HepG2 (cell line): Measurements from ENCODE around the gene TMX4. TPM values are rescaled to one million over a fixed set of nuclear protein-coding genes. Genes with fewer than 3 reads are reported as not detected.

Experiments
- ATAC-seq: fragments of 200-7000 bp; cut with Tn5 transposase; 3 replicates; pipeline ENCODE4 v1.9.1; 2020; ENCODE audit warnings: mild to moderate bottlenecking, moderate library complexity
- BruUV-seq: library from RNA; stranded (reverse); fragments of 400-500 nt; replicated peaks from 2 replicates; lab custom pipeline; 2021; lab: Mats Ljungman, UMichigan
- CTCF ChIA-PET: fragments of 300-600 bp; formaldehyde crosslinking; extraction: SDS; loops from one replicate; lab custom pipeline; 2021; ENCODE audit warnings: low total read pairs, inconsistent platforms, low intra/inter-chr PET ratio; lab: Yijun Ruan, JAX
- POLR2A ChIA-PET: fragments of 350-600 bp; sonication (Branson Sonifier 250); formaldehyde crosslinking; loops from one replicate; lab custom pipeline; 2020; ENCODE audit warnings: antibody characterized with exemption, inconsistent platforms; lab: Yijun Ruan, JAX
- DNase-seq: peaks from one replicate; pipeline ENCODE4 v3.0.0-alpha.2; 2015; ENCODE audit warnings: low spot score
- FAIRE-seq: peaks from 3 replicates; lab custom pipeline; 2011; peaks lifted over from hg19 to GRCh38; lab: Jason Lieb, UNC
- H2AFZ ChIP-seq: one replicate; pipeline ENCODE4 v1.6.1; 2011; ENCODE audit warnings: low read length, inconsistent platforms
- H3K27ac ChIP-seq: fragments of 300-600 bp; 3 replicates; pipeline ENCODE4 v1.8.0; 2011; ENCODE audit warnings: mixed run types, mild to moderate bottlenecking, mixed read lengths, low read length, inconsistent platforms; ENCODE audit not compliant: insufficient read depth; ENCODE audit errors: extremely low read length
- H3K27me3 ChIP-seq, 2 experiments: fragments of 200-600 bp in 1 of 2; 2 replicates in 1 of 2; 3 replicates in 1 of 2; pipeline versions ENCODE4 v1.6.0 to v1.8.0; 2011; ENCODE audit warnings: low read length in 2 of 2, mild to moderate bottlenecking in 2 of 2, moderate library complexity in 2 of 2, inconsistent platforms in 1 of 2; ENCODE audit not compliant: insufficient read depth in 2 of 2, control insufficient read depth in 1 of 2
- H3K36me3 ChIP-seq, 2 experiments: fragments of 200-600 bp in 1 of 2; replicated peaks in 1 of 2; 2 replicates in 1 of 2; 3 replicates in 1 of 2; pipeline versions ENCODE4 v1.5.1 to v1.8.0; 2011; ENCODE audit warnings: low read length in 2 of 2, inconsistent platforms in 1 of 2; ENCODE audit not compliant: insufficient read depth in 2 of 2, control insufficient read depth in 1 of 2
- H3K4me1 ChIP-seq: 2 replicates; pipeline ENCODE4 v1.5.1; 2012; ENCODE audit warnings: low read length, inconsistent platforms; ENCODE audit not compliant: insufficient read depth
- H3K4me2 ChIP-seq: 2 replicates; pipeline ENCODE4 v1.6.0; 2011; ENCODE audit warnings: low read depth, low read length, inconsistent platforms
- H3K4me3 ChIP-seq, 3 experiments: fragments of 200-600 bp in 1 of 3; sonication (generic), shearing (Covaris generic) in 1 of 3; replicated peaks in 1 of 3; 2 replicates each; pipeline ENCODE4 v1.5.1; 2011 to 2016; ENCODE audit warnings: low read length in 3 of 3, inconsistent platforms in 2 of 3, low read depth in 2 of 3, mild to moderate bottlenecking in 2 of 3, control low read depth in 1 of 3, mixed read lengths in 1 of 3; ENCODE audit not compliant: insufficient read depth in 1 of 3
- H3K79me2 ChIP-seq: one replicate; pipeline ENCODE4 v1.6.1; 2011; ENCODE audit warnings: low read length, inconsistent platforms; ENCODE audit not compliant: insufficient read depth
- H3K9ac ChIP-seq: 2 replicates; pipeline ENCODE4 v1.6.0; 2011; ENCODE audit warnings: mild to moderate bottlenecking, low read depth, low read length, inconsistent platforms; ENCODE audit not compliant: insufficient read depth
- H3K9me3 ChIP-seq: 2 replicates; pipeline ENCODE4 v1.5.1; 2012; ENCODE audit warnings: mild to moderate bottlenecking, low read length
- H4K20me1 ChIP-seq: 2 replicates; pipeline ENCODE4 v1.6.0; 2011; ENCODE audit warnings: inconsistent platforms, mild to moderate bottlenecking, low read length, moderate library complexity; ENCODE audit not compliant: insufficient read depth
- ATM ChIP-seq: fragments of 450-650 bp; IDR thresholded peaks from 2 replicates; pipeline ENCODE4 v1.7.1; 2017; ENCODE audit warnings: mild to moderate bottlenecking, borderline replicate concordance
- JARID2 ChIP-seq: sonication (generic); formaldehyde crosslinking; IDR thresholded peaks from 2 replicates; pipeline ENCODE4 v1.8.1; 2023; ENCODE audit warnings: missing genetic modification reagents, inconsistent platforms; ENCODE audit not compliant: insufficient replicate concordance
- KLF9 ChIP-seq: IDR thresholded peaks from 2 replicates; pipeline ENCODE4 v1.6.1; 2016; ENCODE audit warnings: low read depth
- MXD4 ChIP-seq: IDR thresholded peaks from 2 replicates; pipeline ENCODE4 v1.6.1; 2016; ENCODE audit warnings: mild to moderate bottlenecking, missing biosample characterization, missing genetic modification reagents
- NR2F2 ChIP-seq: IDR thresholded peaks from 2 replicates; pipeline ENCODE4 v1.6.1; 2012; ENCODE audit warnings: low read depth, inconsistent platforms, borderline replicate concordance
- PHF20 ChIP-seq: sonication (generic); formaldehyde crosslinking; IDR thresholded peaks from 2 replicates; pipeline ENCODE4 v1.5.0; 2020; ENCODE audit warnings: mild to moderate bottlenecking, missing genetic modification reagents
- SRF ChIP-seq: IDR thresholded peaks from 2 replicates; pipeline ENCODE4 v1.6.1; 2011; ENCODE audit warnings: mild to moderate bottlenecking, low read depth, low read length, moderate library complexity
- YEATS2 ChIP-seq: sonication (generic); formaldehyde crosslinking; IDR thresholded peaks from 2 replicates; pipeline ENCODE4 v1.4.0; 2020; ENCODE audit warnings: missing genetic modification reagents, borderline replicate concordance
- ZEB1 ChIP-seq: IDR thresholded peaks from 2 replicates; pipeline ENCODE4 v1.6.1; 2012; ENCODE audit warnings: mild to moderate bottlenecking, low read depth, inconsistent platforms; ENCODE audit not compliant: insufficient replicate concordance
- ZNF280B ChIP-seq: sonication (generic); formaldehyde crosslinking; IDR thresholded peaks from 2 replicates; pipeline ENCODE4 v1.5.0; 2020; ENCODE audit warnings: missing genetic modification reagents, mild to moderate bottlenecking, borderline replicate concordance
- ZNF337 ChIP-seq: sonication (generic); formaldehyde crosslinking; IDR thresholded peaks from 2 replicates; pipeline ENCODE4 v1.5.1; 2020; ENCODE audit warnings: missing genetic modification reagents, low read depth, mild to moderate bottlenecking, borderline replicate concordance
- ZNF496 ChIP-seq: sonication (generic); formaldehyde crosslinking; IDR thresholded peaks from 2 replicates; pipeline ENCODE4 v1.8.1; 2023; ENCODE audit warnings: mild to moderate bottlenecking, moderate library complexity, missing genetic modification reagents; ENCODE audit not compliant: insufficient replicate concordance
- ZNF605 ChIP-seq: sonication (generic); formaldehyde crosslinking; IDR thresholded peaks from 2 replicates; pipeline ENCODE4 v1.8.0; 2022; ENCODE audit warnings: mild to moderate bottlenecking, missing genetic modification reagents
- ZNF616 ChIP-seq: sonication (generic); formaldehyde crosslinking; IDR thresholded peaks from 2 replicates; pipeline ENCODE4 v1.5.0; 2020; ENCODE audit warnings: low read depth, mild to moderate bottlenecking, missing genetic modification reagents
- ZNF879 ChIP-seq: sonication (generic); formaldehyde crosslinking; IDR thresholded peaks from 2 replicates; pipeline ENCODE4 v1.8.1; 2023; ENCODE audit warnings: missing genetic modification reagents
- in situ Hi-C: cut with HindIII; loops from 2 replicates; pipeline ENCODE4 v1.10.0; 2017; ENCODE audit warnings: low pct_unique_long_range_greater_than_20kb; ENCODE audit not compliant: extremely low pct_ligation_motif_present
- intact Hi-C: fragments of 100-400 bp; cut with micrococcal nuclease; formaldehyde crosslinking; loops from one replicate; pipeline ENCODE4 v1.10.0; 2022; ENCODE audit not compliant: unreplicated experiment
- polyA plus RNA-seq, 8 experiments: library from polyadenylated mRNA; depleted of rRNA in 3 of 8; stranded (reverse) in 7 of 8; unstranded in 1 of 8; fragments of >200 nt; fragmentation: Illumina TruSeq in 4 of 8; extraction: Trizol in 4 of 8; gene quantifications; 2 replicates each; pipeline versions ENCODE4 v1.2.1 to v1.2.3, GENCODE V29; 2011 to 2016; ENCODE audit warnings: low read depth in 4 of 8, missing spikeins in 1 of 8, mixed read lengths in 1 of 8; ENCODE audit not compliant: insufficient read depth in 1 of 8
- total RNA-seq, 5 experiments: library from RNA; depleted of rRNA; stranded (reverse); fragments of >200 nt; fragmentation: Illumina TruSeq; extraction: Trizol; gene quantifications; 2 replicates each; pipeline ENCODE4 v1.2.3, GENCODE V29; 2016; ENCODE audit warnings: low read depth in 1 of 5
- TF ChIP-seq, protein P1 (sequence below), 2 experiments: sonication (generic) in 1 of 2; formaldehyde crosslinking in 1 of 2; IDR thresholded peaks; 2 replicates each; pipeline versions ENCODE4 v1.5.1 to v1.6.1; 2011 to 2020; ENCODE audit warnings: borderline replicate concordance in 1 of 2, low read depth in 1 of 2, low read length in 1 of 2, mild to moderate bottlenecking in 1 of 2, missing genetic modification reagents in 1 of 2, moderate library complexity in 1 of 2

The TMX4 gene
- total and polyA plus RNA-seq, 2 of the 13 experiments (the other 11 are each of a cell fraction or from before 2014, with no cell fraction given): 7.6 to 21.4 TPM

GRCh38 chr20:7930343-7930742 is 89.2 kb downstream of the TMX4 start:
- Histone ChIP-seq H3K9me3 (no peaks in the 10 kb centered on the region), H3K9ac (no peak overlapping the region), H3K4me3 (no peak overlapping the region), H4K20me1 (no peaks in the 10 kb centered on the region), H3K79me2 (no peaks in the 10 kb centered on the region), H3K4me1 (no peaks in the 10 kb centered on the region), H3K36me3 (no peaks in the 10 kb centered on the region), H3K27ac (no peak overlapping the region), H3K4me2 (no peak overlapping the region), H3K27me3 (no peaks in the 10 kb centered on the region), H2AFZ (no peak overlapping the region)
- no TSS peak for BruUV-seq
- DNase-seq (no peak), ATAC-seq (no peak), FAIRE-seq (no peak)
- intact Hi-C loops: loop anchor here (10.0 kb wide), 1 partner anchor 1166 kb away; the partner anchor contains the start of gene BMP2
- in situ Hi-C loops: loop anchor here (10.0 kb wide), 1 partner anchor 794 kb away; no protein-coding TSS in a partner anchor
- CTCF ChIA-PET: no interaction called here
- TF ChIP-seq ATM (no peak), NR2F2 (no peak), SRF (no peak), ZNF496 (CRISPR knock-in tag) (no peak), ZNF879 (no peak), ZNF337 (no peak), JARID2 (CRISPR knock-in tag) (no peak), YEATS2 (CRISPR knock-in tag) (no peak), ZNF616 (CRISPR knock-in tag) (no peak), MXD4 (CRISPR knock-in tag) (no peak), ZEB1 (no peak), KLF9 (no peak), PHF20 (no peak), ZNF605 (CRISPR knock-in tag) (no peak), ZNF280B (no peak)
- TF ChIP-seq, protein P1, sequence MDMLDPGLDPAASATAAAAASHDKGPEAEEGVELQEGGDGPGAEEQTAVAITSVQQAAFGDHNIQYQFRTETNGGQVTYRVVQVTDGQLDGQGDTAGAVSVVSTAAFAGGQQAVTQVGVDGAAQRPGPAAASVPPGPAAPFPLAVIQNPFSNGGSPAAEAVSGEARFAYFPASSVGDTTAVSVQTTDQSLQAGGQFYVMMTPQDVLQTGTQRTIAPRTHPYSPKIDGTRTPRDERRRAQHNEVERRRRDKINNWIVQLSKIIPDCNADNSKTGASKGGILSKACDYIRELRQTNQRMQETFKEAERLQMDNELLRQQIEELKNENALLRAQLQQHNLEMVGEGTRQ (IDR thresholded peaks at IDR 0.05; ENCODE audit: low read depth, low read length): no peak
- TF ChIP-seq, protein P1 (CRISPR knock-in tag; IDR thresholded peaks at IDR 0.05; ENCODE audit: borderline replicate concordance): no peak
- POLR2A ChIA-PET: no interaction called here
